HG03565 (cell line): ENCODE measurements around the gene ALKBH5.

Experiments used
- ATAC-seq: cut with Tn5 transposase; IDR thresholded peaks from one replicate; pipeline ENCODE4 v1.9.1; 2021; ENCODE audit warnings: mild to moderate bottlenecking, moderate library complexity; ENCODE audit not compliant: unreplicated experiment

ALKBH5 gene

GRCh38 chr17:18183334-18184142 is at the start of gene ALKBH5:
TSS of gene ALKBH5 (plus strand) at chr17:18183828. CDS start at chr17:18184244, 416 bp downstream.
- peak; percentile 73 for ATAC-seq

GRCh38 chr17:18136357-18136756 is 47.3 kb upstream of the ALKBH5 start:
- no peak for ATAC-seq

GRCh38 chr17:18138065-18138749 is 45.4 kb upstream of the ALKBH5 start:
- ATAC-seq: no peak

GRCh38 chr17:18139092-18139491 is 44.5 kb upstream of the ALKBH5 start:
- no peak for ATAC-seq

- no peak for ATAC-seq
These were observed 44.1 kb upstream of the ALKBH5 start for GRCh38 chr17:18139498-18139897.

GRCh38 chr17:18139949-18140348 is 43.7 kb upstream of the ALKBH5 start:
- no peak for ATAC-seq

GRCh38 chr17:18140648-18141047 is 43.0 kb upstream of the ALKBH5 start:
- ATAC-seq: no peak

GRCh38 chr17:18141210-18141803 is 42.3 kb upstream of the ALKBH5 start:
- no peak for ATAC-seq

- no peak for ATAC-seq
These were observed 41.2 kb upstream of the ALKBH5 start for GRCh38 chr17:18142417-18142816.

- no peak for ATAC-seq
These were observed 40.3 kb upstream of the ALKBH5 start for GRCh38 chr17:18143044-18143936.

GRCh38 chr17:18144261-18144660 is 39.4 kb upstream of the ALKBH5 start:
- ATAC-seq: no peak

- no peak for ATAC-seq
These were observed 38.8 kb upstream of the ALKBH5 start for GRCh38 chr17:18144855-18145254.

GRCh38 chr17:18145811-18146210 is 37.8 kb upstream of the ALKBH5 start:
- ATAC-seq: no peak

- no peak for ATAC-seq
These were observed 37.4 kb upstream of the ALKBH5 start for GRCh38 chr17:18146259-18146658.

- ATAC-seq: no peak
These were observed 36.6 kb upstream of the ALKBH5 start for GRCh38 chr17:18146980-18147379.

GRCh38 chr17:18148586-18148985 is 35.0 kb upstream of the ALKBH5 start:
- no peak for ATAC-seq

GRCh38 chr17:18151290-18151689 is 32.3 kb upstream of the ALKBH5 start:
- no peak for ATAC-seq

GRCh38 chr17:18155179-18155578 is 28.4 kb upstream of the ALKBH5 start:
- ATAC-seq: no peak

GRCh38 chr17:18156171-18156975 is 27.3 kb upstream of the ALKBH5 start:
- no peak for ATAC-seq

GRCh38 chr17:18156976-18157280 is 26.7 kb upstream of the ALKBH5 start:
- no peak for ATAC-seq
